GM18517 (cell line): ENCODE results near the gene PXDC1.
A peak's percentile ranks its signal among the peaks of the same experiment; 100 is the strongest.

Source experiments
- ATAC-seq: cut with Tn5 transposase; IDR thresholded peaks from one replicate; pipeline ENCODE4 v1.9.1; 2021; ENCODE audit warnings: mild to moderate bottlenecking, moderate library complexity; ENCODE audit not compliant: unreplicated experiment

Gene PXDC1

GRCh38 chr6:3748208-3749066, 3.1 kb downstream of the PXDC1 start:
- no peak for ATAC-seq

GRCh38 chr6:3747100-3747737, 4.3 kb downstream of the PXDC1 start:
- no peak for ATAC-seq

- ATAC-seq = no peak
Observed at GRCh38 chr6:3746696-3747095, 4.8 kb downstream of the PXDC1 start.

GRCh38 chr6:3746119-3746691, 5.3 kb downstream of the PXDC1 start:
- peak; percentile 63 for ATAC-seq

GRCh38 chr6:3745566-3746118, 5.9 kb downstream of the PXDC1 start:
- ATAC-seq = no peak

GRCh38 chr6:3744901-3745470, 6.5 kb downstream of the PXDC1 start:
- no peak for ATAC-seq

GRCh38 chr6:3744211-3744900, 7.2 kb downstream of the PXDC1 start:
- ATAC-seq = no peak

GRCh38 chr6:3743541-3743940, 8.0 kb downstream of the PXDC1 start:
- no peak for ATAC-seq

- ATAC-seq = peak; percentile 63
Observed at GRCh38 chr6:3742426-3743344, 8.8 kb downstream of the PXDC1 start.

GRCh38 chr6:3742076-3742425, 9.5 kb downstream of the PXDC1 start:
- ATAC-seq = no peak

GRCh38 chr6:3741477-3741871, 10.0 kb downstream of the PXDC1 start:
- ATAC-seq = no peak

- ATAC-seq = no peak
Observed at GRCh38 chr6:3740551-3741476, 10.7 kb downstream of the PXDC1 start.

- ATAC-seq = no peak
Observed at GRCh38 chr6:3739311-3739897, 12.1 kb downstream of the PXDC1 start.

GRCh38 chr6:3738381-3739131, 13.0 kb downstream of the PXDC1 start:
- ATAC-seq = no peak

GRCh38 chr6:3737831-3738210, 13.7 kb downstream of the PXDC1 start:
- no peak for ATAC-seq

- no peak for ATAC-seq
Observed at GRCh38 chr6:3737149-3737830, 14.2 kb downstream of the PXDC1 start.

GRCh38 chr6:3735029-3735605, 16.4 kb downstream of the PXDC1 start:
- no peak for ATAC-seq
